ENCODE results near the gene BTAF1. TPM values are rescaled to one million over a fixed set of nuclear protein-coding genes. Genes with fewer than 3 reads are reported as not detected.

BTAF1 gene
- total RNA-seq, 3 donors from 2014 or later (not counting 1 experiment from before 2014, with no cell fraction given): 77.3 to 88.7 (median 80.7) TPM

- H3K36me3 ChIP-seq (ENCODE audit: control insufficient read depth, insufficient read depth, low read length): peaks cover 17% of the 10 kb centered on the region
- Mint-ChIP-seq H3K27me3 (ENCODE audit: low read depth in 2 of 2) (no peaks in the 10 kb centered on the region), H3K4me1 (peaks cover 5 to 13% of the 10 kb centered on the region in 2 donors), H3K4me3 (no peak overlapping the region), H3K36me3 (peaks cover 11% of the 10 kb centered on the region), H3K27ac (no peak overlapping the region), H3K9me3 (no peaks in the 10 kb centered on the region)
- no peak overlapping the region for H3K27ac ChIP-seq (ENCODE audit: low read length)
- intact Hi-C loops (cut with micrococcal nuclease): no loop called here
- no peaks in the 10 kb centered on the region for H3K9me3 ChIP-seq (ENCODE audit: control insufficient read depth, insufficient read depth, low read length)
- ATAC-seq (no peak), DNase-seq (no peak)
- no peaks in the 10 kb centered on the region for H3K27me3 ChIP-seq (ENCODE audit: control insufficient read depth, insufficient read depth, low read length)
- no peak overlapping the region for H3K4me3 ChIP-seq (ENCODE audit: low read length)
- TF ChIP-seq CTCF (IDR thresholded peaks at IDR 0.05): no peak
- 100% methylated on average over 1 of the region's 1 CpG for WGBS (ENCODE audit: insufficient coverage)
- H3K4me1 ChIP-seq (ENCODE audit: control insufficient read depth, insufficient read depth, low read length): no peaks in the 10 kb centered on the region
Observed at GRCh38 chr10:91975438-91975837, 51.9 kb downstream of the BTAF1 start.

- 89% methylated on average over 5 of the region's 5 CpGs for WGBS (ENCODE audit: insufficient coverage)
- ATAC-seq (no peak), DNase-seq (no peak)
- Histone ChIP-seq H3K9me3 (ENCODE audit: control insufficient read depth, insufficient read depth, low read length) (no peaks in the 10 kb centered on the region), H3K36me3 (ENCODE audit: control insufficient read depth, insufficient read depth, low read length) (peaks cover 22% of the 10 kb centered on the region), H3K27ac (ENCODE audit: low read length) (no peak overlapping the region), H3K27me3 (ENCODE audit: control insufficient read depth, insufficient read depth, low read length) (no peaks in the 10 kb centered on the region), H3K4me1 (ENCODE audit: control insufficient read depth, insufficient read depth, low read length) (no peaks in the 10 kb centered on the region), H3K4me3 (ENCODE audit: low read length) (no peak overlapping the region)
- H3K4me3 Mint-ChIP-seq: no peak overlapping the region
- H3K4me1 Mint-ChIP-seq: peaks cover 5 to 13% of the 10 kb centered on the region in 2 donors
- H3K27me3 Mint-ChIP-seq (ENCODE audit: low read depth in 2 of 2): no peaks in the 10 kb centered on the region
- intact Hi-C loops (cut with micrococcal nuclease): no loop called here
- no peaks in the 10 kb centered on the region for H3K9me3 Mint-ChIP-seq
- no peak overlapping the region for H3K27ac Mint-ChIP-seq
- no peak for TF ChIP-seq CTCF (IDR thresholded peaks at IDR 0.05)
- peaks cover 11% of the 10 kb centered on the region for H3K36me3 Mint-ChIP-seq
Observed at GRCh38 chr10:91976317-91977051, 52.9 kb downstream of the BTAF1 start.

- intact Hi-C loops (cut with micrococcal nuclease): no loop called here
- Histone ChIP-seq H3K9me3 (ENCODE audit: control insufficient read depth, insufficient read depth, low read length) (no peaks in the 10 kb centered on the region), H3K4me1 (ENCODE audit: control insufficient read depth, insufficient read depth, low read length) (no peaks in the 10 kb centered on the region), H3K36me3 (ENCODE audit: control insufficient read depth, insufficient read depth, low read length) (peaks cover 26% of the 10 kb centered on the region), H3K27me3 (ENCODE audit: control insufficient read depth, insufficient read depth, low read length) (no peaks in the 10 kb centered on the region), H3K27ac (ENCODE audit: low read length) (no peak overlapping the region), H3K4me3 (ENCODE audit: low read length) (no peak overlapping the region)
- no peak for TF ChIP-seq CTCF (IDR thresholded peaks at IDR 0.05)
- ATAC-seq: no peak
- Mint-ChIP-seq H3K9me3 (no peaks in the 10 kb centered on the region), H3K27me3 (ENCODE audit: low read depth in 2 of 2) (no peaks in the 10 kb centered on the region), H3K27ac (no peak overlapping the region), H3K4me3 (no peak overlapping the region), H3K36me3 (peaks cover 12% of the 10 kb centered on the region), H3K4me1 (peaks cover 6 to 13% of the 10 kb centered on the region in 2 donors)
- WGBS (ENCODE audit: insufficient coverage): 90% methylated on average over 2 of the region's 2 CpGs
- DNase-seq: no peak
Observed at GRCh38 chr10:91977491-91977890, 53.9 kb downstream of the BTAF1 start.

GRCh38 chr10:91978585-91978984 is 55.0 kb downstream of the BTAF1 start:
- Histone ChIP-seq H3K4me3 (ENCODE audit: low read length) (no peak overlapping the region), H3K36me3 (ENCODE audit: control insufficient read depth, insufficient read depth, low read length) (peaks cover 30% of the 10 kb centered on the region), H3K27me3 (ENCODE audit: control insufficient read depth, insufficient read depth, low read length) (no peaks in the 10 kb centered on the region), H3K27ac (ENCODE audit: low read length) (no peak overlapping the region), H3K9me3 (ENCODE audit: control insufficient read depth, insufficient read depth, low read length) (no peaks in the 10 kb centered on the region), H3K4me1 (ENCODE audit: control insufficient read depth, insufficient read depth, low read length) (peaks cover 4% of the 10 kb centered on the region)
- no peak for TF ChIP-seq CTCF (IDR thresholded peaks at IDR 0.05)
- Mint-ChIP-seq H3K27ac (peak overlapping the region in 1 of 2 donors; percentile 34), H3K36me3 (peaks cover 22% of the 10 kb centered on the region), H3K27me3 (ENCODE audit: low read depth in 2 of 2) (no peaks in the 10 kb centered on the region), H3K4me3 (no peak overlapping the region), H3K4me1 (peaks cover 17 to 24% of the 10 kb centered on the region in 2 donors), H3K9me3 (no peaks in the 10 kb centered on the region)
- ATAC-seq: no peak
- DNase-seq: no peak
- intact Hi-C loops (cut with micrococcal nuclease): no loop called here
- WGBS (ENCODE audit: insufficient coverage): no CpG with 5 or more reads among the region's 1 CpG

All from natural killer cell (primary cell).